Parathyroid adenoma (tissue), 2 donors: Measurements from ENCODE around the gene KRIT1.

ENCODE experiments used
- H2AFZ ChIP-seq: fragments of 300-600 bp; sonication (generic); one replicate; pipeline ENCODE4 v1.7.0; 2017; ENCODE audit warnings: antibody characterized with exemption, mild to moderate bottlenecking
- H3K27ac ChIP-seq: fragments of 300-600 bp; sonication (generic); one replicate; pipeline ENCODE4 v1.7.0; 2017
- H3K27me3 ChIP-seq: fragments of 300-600 bp; sonication (generic); one replicate; pipeline ENCODE4 v1.7.0; 2017; ENCODE audit warnings: low read length; ENCODE audit not compliant: control insufficient read depth, insufficient read depth
- H3K36me3 ChIP-seq: fragments of 300-600 bp; sonication (generic); one replicate; pipeline ENCODE4 v1.7.0; 2017; ENCODE audit warnings: low read length; ENCODE audit not compliant: control insufficient read depth, insufficient read depth
- H3K4me1 ChIP-seq: fragments of 300-600 bp; sonication (generic); one replicate; pipeline ENCODE4 v1.7.0; 2017; ENCODE audit warnings: control low read depth
- H3K4me2 ChIP-seq: fragments of 300-600 bp; sonication (generic); one replicate; pipeline ENCODE4 v1.7.0; 2017; ENCODE audit warnings: low read length
- H3K4me3 ChIP-seq: fragments of 300-600 bp; sonication (generic); one replicate; pipeline ENCODE4 v1.7.0; 2017; ENCODE audit warnings: low read depth, low read length
- H3K79me2 ChIP-seq: fragments of 300-600 bp; sonication (generic); one replicate; pipeline ENCODE4 v1.7.0; 2017; ENCODE audit warnings: control low read depth
- H3K9ac ChIP-seq: fragments of 300-600 bp; sonication (generic); one replicate; pipeline ENCODE4 v1.7.0; 2017; ENCODE audit warnings: mild to moderate bottlenecking
- H3K9me3 ChIP-seq: fragments of 300-600 bp; sonication (generic); one replicate; pipeline ENCODE4 v1.7.0; 2017; ENCODE audit warnings: low read length; ENCODE audit not compliant: control insufficient read depth
- TF ChIP-seq, protein P1 (sequence below): fragments of 300-600 bp; sonication (generic); IDR thresholded peaks from one replicate; pipeline ENCODE4 v1.7.0; 2017; ENCODE audit warnings: antibody characterized with exemption, mild to moderate bottlenecking
- donor health status: primary hyperparathyroidism.

The KRIT1 gene

DNA sequence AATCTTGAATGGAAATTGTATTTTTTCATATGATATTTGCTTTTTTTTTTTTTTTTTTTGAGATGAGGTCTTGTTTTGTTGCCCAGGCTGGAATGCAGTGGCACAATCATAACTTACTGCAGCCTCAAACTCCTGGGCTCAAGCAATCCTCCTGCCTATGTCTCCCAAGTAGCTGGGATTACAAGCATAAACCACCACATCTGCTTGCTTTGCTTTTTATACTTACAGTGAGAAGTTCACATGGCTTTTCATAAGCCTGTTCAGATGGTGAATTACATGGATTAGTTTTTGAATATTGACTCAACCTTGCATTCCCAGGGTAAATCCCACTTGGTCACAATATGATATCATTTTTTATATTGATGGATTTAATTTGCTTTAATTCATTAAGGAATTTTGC is 88.7 kb downstream of the KRIT1 start:
- H3K79me2 ChIP-seq = no peaks in the 10 kb centered on the region
- H3K4me2 ChIP-seq = no peak overlapping the region
- H3K9me3 ChIP-seq = no peaks in the 10 kb centered on the region
- H3K4me3 ChIP-seq = no peak overlapping the region
- no peaks in the 10 kb centered on the region for H3K27me3 ChIP-seq
- no peak overlapping the region for H3K9ac ChIP-seq
- TF ChIP-seq, protein P1, sequence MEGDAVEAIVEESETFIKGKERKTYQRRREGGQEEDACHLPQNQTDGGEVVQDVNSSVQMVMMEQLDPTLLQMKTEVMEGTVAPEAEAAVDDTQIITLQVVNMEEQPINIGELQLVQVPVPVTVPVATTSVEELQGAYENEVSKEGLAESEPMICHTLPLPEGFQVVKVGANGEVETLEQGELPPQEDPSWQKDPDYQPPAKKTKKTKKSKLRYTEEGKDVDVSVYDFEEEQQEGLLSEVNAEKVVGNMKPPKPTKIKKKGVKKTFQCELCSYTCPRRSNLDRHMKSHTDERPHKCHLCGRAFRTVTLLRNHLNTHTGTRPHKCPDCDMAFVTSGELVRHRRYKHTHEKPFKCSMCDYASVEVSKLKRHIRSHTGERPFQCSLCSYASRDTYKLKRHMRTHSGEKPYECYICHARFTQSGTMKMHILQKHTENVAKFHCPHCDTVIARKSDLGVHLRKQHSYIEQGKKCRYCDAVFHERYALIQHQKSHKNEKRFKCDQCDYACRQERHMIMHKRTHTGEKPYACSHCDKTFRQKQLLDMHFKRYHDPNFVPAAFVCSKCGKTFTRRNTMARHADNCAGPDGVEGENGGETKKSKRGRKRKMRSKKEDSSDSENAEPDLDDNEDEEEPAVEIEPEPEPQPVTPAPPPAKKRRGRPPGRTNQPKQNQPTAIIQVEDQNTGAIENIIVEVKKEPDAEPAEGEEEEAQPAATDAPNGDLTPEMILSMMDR = no peak
- no peaks in the 10 kb centered on the region for H3K4me1 ChIP-seq
- H3K27ac ChIP-seq = no peak overlapping the region
- no peak overlapping the region for H2AFZ ChIP-seq
- no peaks in the 10 kb centered on the region for H3K36me3 ChIP-seq

DNA sequence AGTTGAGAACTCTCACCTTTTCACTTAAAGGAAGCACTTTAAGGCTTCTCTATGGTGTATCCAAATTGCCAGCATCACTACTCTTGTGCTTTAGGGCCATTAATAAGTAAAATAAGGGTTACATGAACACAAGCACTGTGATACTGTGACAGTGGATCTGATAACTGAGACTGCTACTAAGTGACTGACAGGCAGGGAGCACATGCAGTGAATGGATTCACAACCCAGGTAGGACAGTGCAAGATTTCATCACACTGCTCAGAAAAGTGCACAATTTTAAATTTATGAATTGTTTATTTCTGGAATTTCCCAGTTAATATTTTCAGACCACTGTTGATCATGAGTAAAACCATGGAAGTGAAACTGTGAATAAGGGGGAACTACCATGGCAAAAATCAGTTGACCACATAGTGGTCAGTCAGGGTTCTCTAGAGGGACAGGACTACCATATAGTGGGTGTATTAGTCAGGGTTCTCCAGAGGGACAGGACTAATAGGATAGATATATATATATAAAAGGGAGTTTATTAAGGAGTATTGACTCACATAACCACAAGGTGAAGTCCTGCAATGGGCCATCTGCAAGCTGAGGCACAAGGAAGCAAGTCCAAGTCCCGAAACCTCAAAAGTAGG is 90.5 kb downstream of the KRIT1 start:
- Histone ChIP-seq H3K9ac (no peak overlapping the region), H2AFZ (no peak overlapping the region), H3K4me3 (no peak overlapping the region), H3K4me2 (no peak overlapping the region), H3K27ac (no peak overlapping the region), H3K27me3 (no peaks in the 10 kb centered on the region), H3K79me2 (no peaks in the 10 kb centered on the region), H3K9me3 (no peaks in the 10 kb centered on the region), H3K36me3 (no peaks in the 10 kb centered on the region), H3K4me1 (no peaks in the 10 kb centered on the region)
- TF ChIP-seq, protein P1 = no peak

DNA sequence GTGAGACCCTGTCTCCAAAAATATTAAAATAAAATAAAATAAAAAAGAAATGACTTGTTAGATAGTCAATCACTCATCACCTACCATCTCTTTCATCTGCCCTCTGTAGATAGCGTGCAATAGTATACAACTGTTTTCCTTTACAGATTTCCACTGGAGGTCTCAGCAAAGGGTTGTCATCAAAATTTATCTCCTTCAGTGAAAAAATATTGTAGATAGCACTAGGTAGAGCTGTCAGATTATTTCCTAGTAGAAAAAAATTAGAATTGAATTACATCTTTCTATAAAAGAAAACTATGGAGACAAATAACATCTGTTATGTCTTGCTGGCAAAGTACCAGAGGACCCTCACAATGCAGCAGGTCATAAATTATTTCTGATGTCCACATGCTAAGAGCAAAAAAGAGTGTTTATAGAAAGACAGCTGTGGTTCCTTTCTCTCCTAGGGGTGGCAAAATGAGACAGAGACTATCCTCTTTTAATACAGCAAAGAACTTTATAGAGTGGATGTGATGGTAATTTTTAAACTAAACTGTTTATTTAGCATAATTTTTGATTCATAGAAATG is 95.2 kb downstream of the KRIT1 start:
- Histone ChIP-seq H3K4me3 (no peak overlapping the region), H3K27me3 (no peaks in the 10 kb centered on the region), H3K79me2 (no peaks in the 10 kb centered on the region), H3K9me3 (no peaks in the 10 kb centered on the region), H3K27ac (no peak overlapping the region), H2AFZ (no peak overlapping the region), H3K4me2 (no peak overlapping the region), H3K9ac (no peak overlapping the region), H3K36me3 (no peaks in the 10 kb centered on the region), H3K4me1 (no peaks in the 10 kb centered on the region)
- TF ChIP-seq, protein P1 = no peak

DNA sequence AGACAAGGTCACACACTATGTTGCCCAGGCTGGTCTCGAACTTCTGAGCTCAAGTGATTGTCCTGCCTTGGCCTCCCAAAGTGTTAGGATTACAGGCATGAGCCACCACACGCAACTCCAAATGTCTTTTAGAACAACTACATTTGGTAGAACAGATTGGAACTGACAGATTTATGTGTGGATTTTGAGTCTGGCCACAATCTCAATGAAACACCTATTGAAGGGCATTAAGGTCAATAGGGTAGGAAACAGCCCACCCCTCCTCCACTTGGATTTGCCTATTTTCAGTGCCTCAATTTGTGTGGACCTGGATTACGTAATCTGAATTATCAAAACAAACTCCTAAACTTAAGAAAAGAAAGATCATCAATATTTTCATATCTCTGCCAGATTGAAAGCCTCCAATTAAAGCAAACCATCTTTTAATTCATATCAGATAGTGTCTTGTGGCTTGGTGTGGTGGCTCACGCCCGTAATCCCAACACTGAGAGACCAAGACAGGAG is 95.9 kb downstream of the KRIT1 start:
- H3K27me3 ChIP-seq = no peaks in the 10 kb centered on the region
- H3K27ac ChIP-seq = no peak overlapping the region
- no peaks in the 10 kb centered on the region for H3K36me3 ChIP-seq
- H3K9me3 ChIP-seq = no peaks in the 10 kb centered on the region
- TF ChIP-seq, protein P1 = no peak
- H3K4me3 ChIP-seq = no peak overlapping the region
- H2AFZ ChIP-seq = no peak overlapping the region
- H3K9ac ChIP-seq = no peak overlapping the region
- H3K4me1 ChIP-seq = no peaks in the 10 kb centered on the region
- H3K4me2 ChIP-seq = no peak overlapping the region
- H3K79me2 ChIP-seq = no peaks in the 10 kb centered on the region
